A549 (cell line): ENCODE measurements around the gene MROH2A.

Source experiments
- CEBPB ChIP-seq, 2 experiments: fragments of >200 bp in 1 of 2; sonication (Bioruptor Twin) in 1 of 2; formaldehyde crosslinking in 1 of 2; IDR thresholded peaks; 2 replicates each; pipeline ENCODE4 v1.6.1; 2012 to 2016
- CHD2 ChIP-seq: fragments of 150-350 bp; IDR thresholded peaks from 2 replicates; pipeline ENCODE4 v1.6.1; 2014; ENCODE audit warnings: low read length; ENCODE audit not compliant: partially characterized antibody
- CTCF ChIP-seq: fragments of >200 bp; sonication (Bioruptor Twin); formaldehyde crosslinking; IDR thresholded peaks from 3 replicates; pipeline ENCODE4 v1.5.1; 2016
- JUN ChIP-seq, 2 experiments: fragments of >200 bp; sonication (Bioruptor Twin); formaldehyde crosslinking; IDR thresholded peaks; 2 replicates in 1 of 2; 3 replicates in 1 of 2; pipeline ENCODE4 v1.6.1; 2016 to 2017
- JUNB ChIP-seq: fragments of >200 bp; sonication (Bioruptor Twin); formaldehyde crosslinking; IDR thresholded peaks from 2 replicates; pipeline ENCODE4 v1.6.1; 2016
- NPAS2 ChIP-seq: fragments of 250-450 bp; sonication (Bioruptor Pico); IDR thresholded peaks from 2 replicates; pipeline ENCODE4 v1.8.0; 2022; ENCODE audit warnings: mild to moderate bottlenecking, moderate library complexity, borderline replicate concordance
- PHF8 ChIP-seq: fragments of 200-600 bp; sonication (generic); IDR thresholded peaks from 2 replicates; pipeline ENCODE4 v1.6.1; 2016; ENCODE audit warnings: low read depth, mild to moderate bottlenecking, antibody characterized with exemption, moderate library complexity, borderline replicate concordance
- POLR2A ChIP-seq: IDR thresholded peaks from 2 replicates; pipeline ENCODE4 v1.6.1; 2012; ENCODE audit warnings: mild to moderate bottlenecking, low read length
- RAD21 ChIP-seq, 2 experiments: fragments of >200 bp in 1 of 2; sonication (Bioruptor Twin) in 1 of 2; formaldehyde crosslinking in 1 of 2; IDR thresholded peaks in 1 of 2; conservative IDR thresholded peaks in 1 of 2; 2 replicates in 1 of 2; 3 replicates in 1 of 2; pipeline ENCODE4 v1.6.1; 2012 to 2018; ENCODE audit warnings: inconsistent platforms in 1 of 2
- RARB ChIP-seq: fragments of 250-450 bp; sonication (Bioruptor Pico); IDR thresholded peaks from 2 replicates; pipeline ENCODE4 v1.8.0; 2021; ENCODE audit warnings: mild to moderate bottlenecking, moderate library complexity
- RNF2 ChIP-seq: fragments of 200-600 bp; sonication (generic); IDR thresholded peaks from 2 replicates; pipeline ENCODE4 v1.6.1; 2016; ENCODE audit warnings: low read depth, mild to moderate bottlenecking, antibody characterized with exemption, moderate library complexity, borderline replicate concordance
- ZSCAN20 ChIP-seq: fragments of 250-450 bp; sonication (Bioruptor Pico); IDR thresholded peaks from 2 replicates; pipeline ENCODE4 v1.8.0; 2022; ENCODE audit warnings: mild to moderate bottlenecking, moderate library complexity
- TF ChIP-seq, protein P1 (sequence below): fragments of 200-600 bp; sonication (generic); IDR thresholded peaks from 2 replicates; pipeline ENCODE4 v1.6.1; 2016; ENCODE audit warnings: antibody characterized with exemption, mild to moderate bottlenecking, moderate library complexity
- TF ChIP-seq, protein P2 (sequence below): fragments of 150-350 bp; IDR thresholded peaks from 2 replicates; pipeline ENCODE4 v1.6.1; 2014; ENCODE audit warnings: low read depth, mild to moderate bottlenecking, low read length

DNA sequence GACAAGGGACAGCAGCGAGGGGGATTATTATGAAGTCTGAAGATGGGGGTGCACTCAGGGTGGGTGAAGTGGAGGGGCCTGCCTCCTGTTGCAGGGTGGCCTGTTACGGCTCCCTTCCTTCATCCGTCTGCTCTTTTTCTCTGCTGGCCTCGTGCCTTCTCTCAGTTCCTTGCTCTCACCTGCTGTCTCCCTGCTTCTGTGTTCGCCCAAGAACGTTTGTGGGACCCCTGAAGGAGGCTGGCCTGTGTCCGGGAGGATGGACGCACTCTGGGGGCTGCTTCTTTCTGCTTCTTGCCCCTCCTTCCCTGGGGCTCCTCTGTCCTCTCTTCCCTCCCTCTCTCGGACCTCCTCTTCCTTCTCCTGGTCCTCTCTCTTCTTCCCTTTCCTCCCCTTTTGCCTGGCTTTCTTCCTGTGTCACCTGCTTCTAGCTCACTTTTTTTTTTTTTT is 13.8 kb downstream of the MROH2A start:
- no peak for TF ChIP-seq JUN (IDR thresholded peaks at IDR 0.05)
- no peak for TF ChIP-seq ZSCAN20
- no peak for TF ChIP-seq POLR2A
- TF ChIP-seq CTCF = no peak
- no peak for TF ChIP-seq RAD21 (conservative IDR thresholded peaks at IDR 0.05 in 1 of 2, IDR thresholded peaks at IDR 0.05 in 1 of 2)
- no peak for TF ChIP-seq RARB (CRISPR knock-in tag)
- TF ChIP-seq RNF2 = no peak
- TF ChIP-seq CHD2 = no peak
- no peak for TF ChIP-seq CEBPB (IDR thresholded peaks at IDR 0.05)
- TF ChIP-seq NPAS2 (CRISPR knock-in tag) = no peak
- TF ChIP-seq JUNB = no peak
- no peak for TF ChIP-seq PHF8
- TF ChIP-seq, protein P1, sequence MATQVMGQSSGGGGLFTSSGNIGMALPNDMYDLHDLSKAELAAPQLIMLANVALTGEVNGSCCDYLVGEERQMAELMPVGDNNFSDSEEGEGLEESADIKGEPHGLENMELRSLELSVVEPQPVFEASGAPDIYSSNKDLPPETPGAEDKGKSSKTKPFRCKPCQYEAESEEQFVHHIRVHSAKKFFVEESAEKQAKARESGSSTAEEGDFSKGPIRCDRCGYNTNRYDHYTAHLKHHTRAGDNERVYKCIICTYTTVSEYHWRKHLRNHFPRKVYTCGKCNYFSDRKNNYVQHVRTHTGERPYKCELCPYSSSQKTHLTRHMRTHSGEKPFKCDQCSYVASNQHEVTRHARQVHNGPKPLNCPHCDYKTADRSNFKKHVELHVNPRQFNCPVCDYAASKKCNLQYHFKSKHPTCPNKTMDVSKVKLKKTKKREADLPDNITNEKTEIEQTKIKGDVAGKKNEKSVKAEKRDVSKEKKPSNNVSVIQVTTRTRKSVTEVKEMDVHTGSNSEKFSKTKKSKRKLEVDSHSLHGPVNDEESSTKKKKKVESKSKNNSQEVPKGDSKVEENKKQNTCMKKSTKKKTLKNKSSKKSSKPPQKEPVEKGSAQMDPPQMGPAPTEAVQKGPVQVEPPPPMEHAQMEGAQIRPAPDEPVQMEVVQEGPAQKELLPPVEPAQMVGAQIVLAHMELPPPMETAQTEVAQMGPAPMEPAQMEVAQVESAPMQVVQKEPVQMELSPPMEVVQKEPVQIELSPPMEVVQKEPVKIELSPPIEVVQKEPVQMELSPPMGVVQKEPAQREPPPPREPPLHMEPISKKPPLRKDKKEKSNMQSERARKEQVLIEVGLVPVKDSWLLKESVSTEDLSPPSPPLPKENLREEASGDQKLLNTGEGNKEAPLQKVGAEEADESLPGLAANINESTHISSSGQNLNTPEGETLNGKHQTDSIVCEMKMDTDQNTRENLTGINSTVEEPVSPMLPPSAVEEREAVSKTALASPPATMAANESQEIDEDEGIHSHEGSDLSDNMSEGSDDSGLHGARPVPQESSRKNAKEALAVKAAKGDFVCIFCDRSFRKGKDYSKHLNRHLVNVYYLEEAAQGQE = no peak
- TF ChIP-seq, protein P2, sequence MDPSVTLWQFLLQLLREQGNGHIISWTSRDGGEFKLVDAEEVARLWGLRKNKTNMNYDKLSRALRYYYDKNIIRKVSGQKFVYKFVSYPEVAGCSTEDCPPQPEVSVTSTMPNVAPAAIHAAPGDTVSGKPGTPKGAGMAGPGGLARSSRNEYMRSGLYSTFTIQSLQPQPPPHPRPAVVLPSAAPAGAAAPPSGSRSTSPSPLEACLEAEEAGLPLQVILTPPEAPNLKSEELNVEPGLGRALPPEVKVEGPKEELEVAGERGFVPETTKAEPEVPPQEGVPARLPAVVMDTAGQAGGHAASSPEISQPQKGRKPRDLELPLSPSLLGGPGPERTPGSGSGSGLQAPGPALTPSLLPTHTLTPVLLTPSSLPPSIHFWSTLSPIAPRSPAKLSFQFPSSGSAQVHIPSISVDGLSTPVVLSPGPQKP = no peak
